Epithelial cell of proximal tubule (primary cell): Measurements from ENCODE around the gene QSER1. TPM values are rescaled to one million over a fixed set of nuclear protein-coding genes. Genes with fewer than 3 reads are reported as not detected.

Source experiments
- DNase-seq: peaks from one replicate; pipeline ENCODE4 v3.0.0-alpha.2; 2011; ENCODE audit warnings: low read depth
- H3K4me3 ChIP-seq: 2 replicates; pipeline ENCODE4 v1.5.1; 2011; ENCODE audit warnings: low read depth, mild to moderate bottlenecking, low read length
- CTCF ChIP-seq: conservative IDR thresholded peaks from 2 replicates; pipeline ENCODE4 v1.5.1; 2012; ENCODE audit warnings: low read depth, mild to moderate bottlenecking, low read length
- total RNA-seq: library from RNA; depleted of rRNA; stranded (reverse); fragments of >200 nt; gene quantifications from 2 replicates; pipeline ENCODE4 v1.2.3, GENCODE V29; 2015

Gene QSER1
- total RNA-seq, 1 donor from 2014 or later: 18.6 TPM

GRCh38 chr11:32913445-32913844 lies 20.8 kb downstream of the QSER1 start:
- H3K4me3 ChIP-seq: no peak overlapping the region
- no peak for TF ChIP-seq CTCF
- DNase-seq: no peak

GRCh38 chr11:32916361-32916760 lies 23.8 kb downstream of the QSER1 start:
- DNase-seq: no peak
- TF ChIP-seq CTCF: no peak
- H3K4me3 ChIP-seq: no peak overlapping the region

GRCh38 chr11:32916994-32917393 lies 24.4 kb downstream of the QSER1 start:
- no peak overlapping the region for H3K4me3 ChIP-seq
- TF ChIP-seq CTCF: no peak
- DNase-seq: no peak

- TF ChIP-seq CTCF: no peak
- no peak for DNase-seq
- no peak overlapping the region for H3K4me3 ChIP-seq
These were observed 25.8 kb downstream of the QSER1 start for GRCh38 chr11:32918427-32918826.

- no peak for TF ChIP-seq CTCF
- DNase-seq: no peak
- H3K4me3 ChIP-seq: no peak overlapping the region
These were observed 26.7 kb downstream of the QSER1 start for GRCh38 chr11:32919338-32919737.

DNA sequence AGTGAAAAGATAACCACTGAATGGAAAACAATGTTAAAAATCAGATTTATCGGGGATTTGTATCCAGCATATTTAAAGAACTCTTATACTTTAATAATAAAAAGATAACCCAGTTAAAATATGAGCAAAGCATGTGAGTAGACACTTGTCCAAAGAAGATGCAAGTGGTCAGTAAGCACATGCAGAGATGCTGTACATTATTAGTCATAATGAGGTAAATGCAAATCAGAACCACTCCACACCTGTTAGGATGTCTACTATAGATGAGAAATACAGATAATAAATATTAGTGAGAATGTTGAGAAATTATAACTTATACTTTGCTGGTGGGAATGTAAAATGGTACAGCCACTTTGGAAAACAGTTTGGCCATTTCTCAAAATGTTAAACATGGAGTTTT lies 28.0 kb downstream of the QSER1 start:
- H3K4me3 ChIP-seq: no peak overlapping the region
- DNase-seq: no peak
- TF ChIP-seq CTCF: no peak

DNA sequence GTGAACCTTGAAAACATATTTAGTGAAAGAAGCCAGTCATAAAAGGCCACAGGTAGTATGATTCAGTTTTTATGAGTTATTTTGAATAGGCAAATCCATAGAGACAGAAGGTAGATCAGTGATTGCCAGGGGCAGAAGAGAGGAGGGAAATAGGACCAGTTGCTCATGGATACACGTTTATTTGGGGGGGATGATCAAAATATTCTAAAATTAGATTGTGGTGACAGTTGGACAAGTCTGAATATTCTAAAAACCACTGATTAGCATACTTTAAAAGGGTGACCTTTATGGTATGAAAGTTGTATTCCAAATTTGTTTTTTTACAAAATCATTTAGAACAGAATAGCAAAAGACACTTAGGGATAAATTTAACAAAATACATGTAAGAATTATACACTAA lies 28.6 kb downstream of the QSER1 start:
- no peak overlapping the region for H3K4me3 ChIP-seq
- no peak for TF ChIP-seq CTCF
- no peak for DNase-seq
